ENCODE measurements around the gene KLK15. TPM values are rescaled to one million over a fixed set of nuclear protein-coding genes. Genes with fewer than 3 reads are reported as not detected.

The KLK15 gene
- total and polyA plus RNA-seq, 2 of the 8 experiments (the other 6 are each of a cell fraction or from before 2014, with no cell fraction given) = not detected

DNA sequence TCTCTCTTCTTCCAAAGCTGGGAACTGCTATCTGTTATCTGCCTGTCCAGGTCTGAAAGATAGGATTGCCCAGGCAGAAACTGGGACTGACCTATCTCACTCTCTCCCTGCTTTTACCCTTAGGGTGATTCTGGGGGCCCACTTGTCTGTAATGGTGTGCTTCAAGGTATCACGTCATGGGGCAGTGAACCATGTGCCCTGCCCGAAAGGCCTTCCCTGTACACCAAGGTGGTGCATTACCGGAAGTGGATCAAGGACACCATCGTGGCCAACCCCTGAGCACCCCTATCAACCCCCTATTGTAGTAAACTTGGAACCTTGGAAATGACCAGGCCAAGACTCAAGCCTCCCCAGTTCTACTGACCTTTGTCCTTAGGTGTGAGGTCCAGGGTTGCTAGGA, 26.5 kb upstream of the KLK15 start:
- no peak overlapping the region for H4K8ac ChIP-seq (ENCODE audit: extremely low read depth, insufficient read depth, low read length)
- H3K18ac ChIP-seq (ENCODE audit: extremely low read depth, low read length) = no peak overlapping the region
- H2BK120ac ChIP-seq (replicated peaks; ENCODE audit: low read depth, low read length) = no peak overlapping the region
- no peaks in the 10 kb centered on the region for H4K20me1 ChIP-seq (replicated peaks in 1 of 2; ENCODE audit: control insufficient read depth in 1 of 2, insufficient read depth in 2 of 2, low read length in 2 of 2)
- H3K27ac ChIP-seq (ENCODE audit: low read depth, low read length) = no peak overlapping the region
- no peak overlapping the region for H3K9ac ChIP-seq (replicated peaks in 1 of 4; ENCODE audit: extremely low read depth in 1 of 4, low read depth in 3 of 4, low read length in 3 of 4)
- H3K79me1 ChIP-seq (ENCODE audit: low read depth, low read length) = no peaks in the 10 kb centered on the region
- no peak overlapping the region for H3K14ac ChIP-seq (ENCODE audit: insufficient read length)
- H3K27me3 ChIP-seq (replicated peaks in 1 of 4; ENCODE audit: control insufficient read depth in 3 of 4, extremely low read depth in 1 of 4, insufficient read depth in 3 of 4, low read length in 3 of 4) = no peaks in the 10 kb centered on the region
- H3K4ac ChIP-seq (replicated peaks; ENCODE audit: insufficient read length, low read depth, low read length) = no peak overlapping the region
- H3K56ac ChIP-seq (replicated peaks; ENCODE audit: insufficient read length, low read depth, low read length) = no peak overlapping the region
- no peak overlapping the region for H2BK15ac ChIP-seq (ENCODE audit: low read length)
- FAIRE-seq (no peak), DNase-seq (ENCODE audit: low read depth in 1 of 2, low spot score in 2 of 2) (no peak)
- H2AFZ ChIP-seq (ENCODE audit: low read length) = no peak overlapping the region
- H3K4me2 ChIP-seq (ENCODE audit: insufficient read depth in 1 of 2, low read depth in 2 of 2, low read length in 2 of 2) = no peak overlapping the region
- CTCF ChIA-PET (ENCODE audit: partially characterized antibody) = interaction anchor here (1.5 kb wide), 2 partner anchors 16 to 235 kb away, joined by 5 read pairs; no protein-coding TSS in a partner anchor
- no peak overlapping the region for H3K23ac ChIP-seq (ENCODE audit: insufficient read length)
- H3K9me3 ChIP-seq (ENCODE audit: insufficient read depth in 2 of 2, low read depth in 1 of 2, low read length in 1 of 2) = peaks cover 0 to 4% of the 10 kb centered on the region in 2 experiments; a peak in 2 of 4 replicates
- peaks cover 0 to 14% (median 6%) of the 10 kb centered on the region in 4 experiments; a peak in 5 of 7 replicates for H3K4me1 ChIP-seq (replicated peaks in 1 of 4; ENCODE audit: control insufficient read depth in 3 of 4, insufficient read depth in 4 of 4, low read length in 3 of 4)
- no peak overlapping the region for H2BK5ac ChIP-seq (ENCODE audit: low read depth, low read length)
- H3K4me3 ChIP-seq (ENCODE audit: extremely low read depth in 1 of 4, insufficient read depth in 2 of 4, low read depth in 3 of 4, low read length in 4 of 4) = no peak overlapping the region
- no peak overlapping the region for H4K5ac ChIP-seq (ENCODE audit: insufficient read length, low read depth, low read length)
- no peaks in the 10 kb centered on the region for H3K79me2 ChIP-seq (ENCODE audit: control insufficient read depth in 1 of 2, insufficient read depth in 2 of 2, low read length in 2 of 2)
- no peak overlapping the region for H2BK12ac ChIP-seq (ENCODE audit: low read depth, low read length)
- H3K36me3 ChIP-seq (ENCODE audit: control insufficient read depth in 2 of 4, insufficient read depth in 4 of 4, low read length in 3 of 4) = no peaks in the 10 kb centered on the region
- no peak overlapping the region for H2AK5ac ChIP-seq (ENCODE audit: low read depth, low read length)
- TF ChIP-seq EP300 (IDR thresholded peaks at IDR 0.05; ENCODE audit: borderline replicate concordance in 1 of 2, low read depth in 2 of 2, low read length in 2 of 2) = no peak
- TF ChIP-seq RFX5 (IDR thresholded peaks at IDR 0.05; ENCODE audit: borderline replicate concordance, low read depth, low read length) = no peak
- no peak for TF ChIP-seq SIRT6 (IDR thresholded peaks at IDR 0.05; ENCODE audit: low read length)
- TF ChIP-seq GABPA (IDR thresholded peaks at IDR 0.05; ENCODE audit: borderline replicate concordance, insufficient read depth, low read length) = no peak
- TF ChIP-seq TBP (IDR thresholded peaks at IDR 0.05; ENCODE audit: low read depth, low read length) = no peak
- TF ChIP-seq SIN3A (conservative IDR thresholded peaks at IDR 0.05 in 1 of 2, IDR thresholded peaks at IDR 0.05 in 1 of 2; ENCODE audit: low read depth in 1 of 2, low read length in 2 of 2) = no peak
- TF ChIP-seq YY1 (IDR thresholded peaks at IDR 0.05; ENCODE audit: low read depth, low read length) = no peak
- no peak for TF ChIP-seq CHD2 (IDR thresholded peaks at IDR 0.05; ENCODE audit: low read length)
- TF ChIP-seq TEAD4 (IDR thresholded peaks at IDR 0.05; ENCODE audit: low read depth, low read length) = no peak
- POLR2A ChIA-PET (ENCODE audit: partially characterized antibody) = no interaction called here
- no peak overlapping the region for H2BK20ac ChIP-seq (ENCODE audit: low read length)
- H3K23me2 ChIP-seq (ENCODE audit: low read depth, low read length) = no peaks in the 10 kb centered on the region
- no peak overlapping the region for H4K91ac ChIP-seq (replicated peaks; ENCODE audit: insufficient read length, low read length)
- whole genome bisulfite sequencing, 2 experiments (ENCODE audit: extremely low coverage in 1 of 2, insufficient coverage in 1 of 2, insufficient read length in 1 of 2, insufficient replicate concordance in 2 of 2, low coverage in 1 of 2, low lambda C conversion rate in 2 of 2, missing lambda C conversion rate in 1 of 2) = 87% methylated on average over 4 of the region's 4 CpGs; no CpG with 5 or more reads in 1 of the 2 experiments

Measured in H1 (cell line).